Activated T-helper 2 cell treated with anti-CD3 and anti-CD28 coated beads, Interferon-gamma antibody, Interleukin-2, Interleukin-4, amounts not matched to agents 10 μg/mL and 5 μg/mL and 100 μg/mL, durations not matched to agents 14 hours and 24 hours and 36 hours (primary cell): ENCODE measurements around the gene CELF4. TPM values are rescaled to one million over a fixed set of nuclear protein-coding genes. Genes with fewer than 3 reads are reported as not detected.

Experiments
- DNase-seq: peaks from one replicate; pipeline ENCODE4 v3.0.0; 2021; ENCODE audit warnings: low spot score
- H3K27ac Mint-ChIP-seq: one replicate; pipeline ENCODE4 v1.8.0; 2021; ENCODE audit warnings: mixed read lengths
- H3K27me3 Mint-ChIP-seq: one replicate; pipeline ENCODE4 v1.8.0; 2021; ENCODE audit warnings: low read depth, mixed read lengths
- H3K36me3 Mint-ChIP-seq: one replicate; pipeline ENCODE4 v1.8.0; 2021; ENCODE audit warnings: low read depth, mixed read lengths
- H3K4me1 Mint-ChIP-seq: one replicate; pipeline ENCODE4 v1.8.0; 2021; ENCODE audit warnings: low read depth, mixed read lengths
- H3K4me3 Mint-ChIP-seq: one replicate; pipeline ENCODE4 v1.8.0; 2021; ENCODE audit warnings: low read depth, mild to moderate bottlenecking, moderate library complexity, mixed read lengths
- H3K9me3 Mint-ChIP-seq: one replicate; pipeline ENCODE4 v1.8.0; 2021; ENCODE audit warnings: mixed read lengths
- intact Hi-C: fragments of 100-400 bp; cut with micrococcal nuclease; formaldehyde crosslinking; loops from one replicate; pipeline ENCODE4 v1.15.1; 2023
- total RNA-seq: library from RNA; stranded (reverse); gene quantifications from 2 replicates; pipeline ENCODE4 v1.2.3, GENCODE V29; 2022

CELF4 gene
- total RNA-seq, 1 donor from 2014 or later, result not detected

DNA sequence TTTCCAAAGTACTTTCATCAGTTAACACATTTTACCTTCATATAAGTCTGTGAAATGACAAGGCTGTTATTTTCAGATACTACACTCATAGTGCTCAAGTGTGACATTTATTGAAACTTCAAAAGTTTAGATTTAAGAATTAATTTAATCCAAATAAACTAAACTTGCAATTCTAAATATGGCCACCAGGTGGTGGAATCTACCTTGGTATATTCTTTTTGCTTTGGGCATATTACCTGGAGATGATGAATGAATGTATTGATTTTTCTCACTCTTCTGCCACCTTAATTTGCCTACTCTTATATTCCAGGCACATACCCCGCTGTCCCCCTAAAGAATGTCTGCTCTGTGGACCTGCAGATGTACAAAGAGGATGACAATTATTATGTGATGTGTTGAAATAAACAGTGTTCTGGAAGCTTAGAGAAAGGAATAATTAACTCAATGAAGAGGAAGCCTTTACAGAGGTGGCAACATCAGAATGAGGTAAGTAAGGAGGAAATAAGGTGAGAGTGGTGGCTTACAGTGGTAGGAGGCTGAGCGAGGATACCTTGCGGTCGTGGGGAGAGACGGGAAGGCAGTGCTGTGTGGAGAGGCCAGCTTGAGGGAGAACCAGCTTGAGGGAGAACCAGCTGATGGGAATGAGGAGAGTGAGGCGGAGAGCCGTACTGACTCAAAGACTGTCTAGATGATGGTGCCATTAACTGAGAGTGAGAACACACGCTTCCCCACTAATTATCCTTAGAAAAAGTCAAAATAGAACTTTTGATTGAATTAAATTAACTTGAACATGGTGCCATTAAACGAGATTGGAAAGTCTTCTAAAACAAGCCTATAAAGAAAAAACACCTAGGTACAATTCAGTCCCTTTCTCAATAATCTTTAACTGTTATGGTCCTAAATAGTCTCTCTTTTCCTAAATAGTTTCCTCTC lies 179.5 kb downstream of the CELF4 start:
- no peak for DNase-seq
- no peaks in the 10 kb centered on the region for H3K9me3 Mint-ChIP-seq
- no peaks in the 10 kb centered on the region for H3K4me1 Mint-ChIP-seq
- no peak overlapping the region for H3K27ac Mint-ChIP-seq
- intact Hi-C loops, result loop anchor here (5.0 to 10.0 kb wide), 2 partner anchors 99 to 151 kb away; no protein-coding TSS in a partner anchor
- no peak overlapping the region for H3K4me3 Mint-ChIP-seq
- no peaks in the 10 kb centered on the region for H3K36me3 Mint-ChIP-seq
- peaks cover 2% of the 10 kb centered on the region for H3K27me3 Mint-ChIP-seq

DNA sequence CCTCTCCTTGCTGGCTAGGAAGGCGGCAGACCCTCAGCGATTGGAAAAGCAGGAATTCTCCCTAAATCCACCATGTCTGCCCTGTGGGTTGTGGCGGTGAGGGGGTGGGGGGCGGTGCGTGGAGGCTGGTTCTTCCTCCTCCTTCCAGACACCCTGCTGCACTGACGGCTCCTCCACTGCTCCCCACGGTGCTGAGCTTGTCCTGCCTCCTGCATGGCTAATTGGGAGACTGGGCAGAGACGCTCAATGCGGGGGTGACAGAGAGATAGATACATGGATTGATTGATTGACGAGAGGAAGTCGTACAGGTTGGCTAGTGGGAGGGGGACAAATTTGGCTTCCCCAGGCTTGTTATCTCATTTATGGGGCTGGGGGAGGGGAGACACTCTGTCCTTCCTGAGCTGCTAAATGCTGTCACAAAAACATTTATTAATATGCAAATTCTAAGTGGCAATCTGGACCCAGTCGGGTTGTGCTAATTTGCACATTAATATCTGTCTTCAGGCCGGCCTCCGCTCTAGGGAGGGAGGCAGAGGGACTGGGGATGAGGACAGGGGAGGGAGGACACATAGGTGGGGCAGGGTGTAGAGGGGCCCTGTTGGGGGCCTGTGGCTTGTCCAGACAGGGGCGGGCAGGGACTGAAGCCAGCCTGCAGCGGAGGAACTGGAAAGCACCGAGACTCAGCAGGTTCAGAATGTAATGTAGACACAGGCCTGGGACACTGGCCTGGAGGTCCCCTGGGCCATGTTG lies 181.6 kb downstream of the CELF4 start:
- no peak overlapping the region for H3K4me3 Mint-ChIP-seq
- H3K4me1 Mint-ChIP-seq, result no peaks in the 10 kb centered on the region
- no peak for DNase-seq
- H3K27ac Mint-ChIP-seq, result no peak overlapping the region
- intact Hi-C loops, result loop anchor here (10.0 kb wide), 1 partner anchor 101 kb away; no protein-coding TSS in a partner anchor
- H3K27me3 Mint-ChIP-seq, result peaks cover 2% of the 10 kb centered on the region
- H3K9me3 Mint-ChIP-seq, result no peaks in the 10 kb centered on the region
- no peaks in the 10 kb centered on the region for H3K36me3 Mint-ChIP-seq

DNA sequence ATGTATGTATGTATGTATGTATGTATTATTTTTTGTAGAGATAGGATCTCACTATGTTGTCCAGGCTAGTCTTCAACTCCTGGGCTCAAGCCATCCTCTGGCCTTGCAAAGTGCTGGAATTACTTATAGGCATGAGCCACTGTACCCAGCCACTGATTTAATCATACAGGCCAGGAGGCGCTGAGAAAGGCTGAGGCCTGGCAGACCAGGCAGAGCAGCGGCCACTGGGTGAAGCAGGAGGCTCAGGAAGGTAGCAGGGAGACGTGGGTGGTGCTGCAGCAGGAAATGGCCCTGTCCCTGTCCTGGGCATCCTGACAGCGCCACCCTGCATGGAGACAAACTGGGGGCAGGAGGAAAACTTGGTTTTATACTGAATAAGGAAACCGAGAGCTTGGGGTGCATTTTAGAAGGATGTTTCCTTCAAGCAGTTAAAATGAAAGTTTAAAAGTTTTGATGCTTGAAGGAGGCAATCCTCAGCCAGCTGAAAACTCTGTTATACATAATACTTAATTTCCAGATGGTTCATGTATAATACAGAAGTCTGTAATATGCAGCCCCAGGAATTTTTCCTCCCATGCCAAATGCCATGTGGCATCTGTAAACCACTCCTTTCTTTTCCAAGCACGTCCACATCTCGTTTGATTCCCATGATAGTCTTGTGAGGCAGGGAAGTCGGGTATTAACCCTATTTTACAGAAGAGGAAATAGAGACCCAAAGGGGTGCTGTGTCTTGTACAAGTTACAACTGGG lies 182.4 kb downstream of the CELF4 start:
- DNase-seq, result no peak
- Mint-ChIP-seq H3K4me3 (no peak overlapping the region), H3K4me1 (no peaks in the 10 kb centered on the region), H3K36me3 (no peaks in the 10 kb centered on the region), H3K27me3 (peaks cover 2% of the 10 kb centered on the region), H3K9me3 (no peaks in the 10 kb centered on the region), H3K27ac (no peak overlapping the region)
- intact Hi-C loops, result loop anchor here (10.0 kb wide), 1 partner anchor 102 kb away; no protein-coding TSS in a partner anchor

DNA sequence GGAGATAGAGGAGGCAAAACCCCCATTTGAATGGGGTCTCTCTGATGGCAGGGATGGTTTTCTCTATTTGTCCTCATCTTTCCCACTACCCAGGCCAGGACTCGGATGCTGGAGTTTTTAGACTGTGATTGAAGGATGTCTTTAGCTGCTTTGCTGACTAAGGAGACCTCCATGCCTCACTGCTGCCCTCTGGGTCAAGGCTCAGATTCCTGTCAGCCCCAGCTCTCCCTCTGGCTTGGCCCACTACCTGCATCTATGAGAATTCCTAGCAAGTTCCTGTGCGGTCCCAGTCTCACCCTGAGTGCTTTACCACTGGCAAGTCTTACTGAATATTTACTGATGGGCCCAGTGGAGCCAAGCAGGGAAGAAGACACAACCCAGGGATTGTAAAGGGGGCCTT lies 184.0 kb downstream of the CELF4 start:
- no peak overlapping the region for H3K4me3 Mint-ChIP-seq
- H3K9me3 Mint-ChIP-seq, result no peaks in the 10 kb centered on the region
- no peak overlapping the region for H3K27ac Mint-ChIP-seq
- no peaks in the 10 kb centered on the region for H3K36me3 Mint-ChIP-seq
- H3K4me1 Mint-ChIP-seq, result no peaks in the 10 kb centered on the region
- peaks cover 2% of the 10 kb centered on the region for H3K27me3 Mint-ChIP-seq
- DNase-seq, result no peak
- intact Hi-C loops, result loop anchor here (10.0 kb wide), 1 partner anchor 103 kb away; no protein-coding TSS in a partner anchor

DNA sequence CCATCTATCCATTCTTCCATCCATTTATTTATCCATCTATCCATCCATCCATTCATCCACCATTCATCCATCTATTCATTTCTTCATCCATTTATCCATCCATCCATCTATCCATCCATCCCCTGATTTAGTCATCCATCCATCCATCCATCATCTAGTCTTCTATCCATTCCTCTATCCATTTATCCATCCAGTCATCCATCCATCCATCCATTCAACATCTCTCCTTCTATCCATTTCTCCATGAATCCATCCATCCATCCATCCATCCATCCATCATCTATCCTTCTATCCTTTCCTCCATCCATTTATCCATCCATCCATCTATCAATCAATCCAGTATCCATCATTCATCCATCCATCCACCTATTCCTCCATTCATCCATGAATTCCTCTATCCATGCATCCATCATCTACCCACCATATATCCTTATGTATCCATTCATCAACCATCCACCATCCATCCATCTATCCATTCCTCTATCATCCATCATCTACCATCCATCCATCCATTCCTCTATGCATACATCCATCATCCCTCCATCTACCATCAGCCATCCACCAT lies 185.0 kb downstream of the CELF4 start:
- Mint-ChIP-seq H3K4me3 (no peak overlapping the region), H3K9me3 (no peaks in the 10 kb centered on the region), H3K27me3 (peaks cover 2% of the 10 kb centered on the region), H3K27ac (no peak overlapping the region), H3K36me3 (no peaks in the 10 kb centered on the region), H3K4me1 (no peaks in the 10 kb centered on the region)
- intact Hi-C loops, result loop anchor here (10.0 kb wide), 1 partner anchor 104 kb away; no protein-coding TSS in a partner anchor
- DNase-seq, result no peak

DNA sequence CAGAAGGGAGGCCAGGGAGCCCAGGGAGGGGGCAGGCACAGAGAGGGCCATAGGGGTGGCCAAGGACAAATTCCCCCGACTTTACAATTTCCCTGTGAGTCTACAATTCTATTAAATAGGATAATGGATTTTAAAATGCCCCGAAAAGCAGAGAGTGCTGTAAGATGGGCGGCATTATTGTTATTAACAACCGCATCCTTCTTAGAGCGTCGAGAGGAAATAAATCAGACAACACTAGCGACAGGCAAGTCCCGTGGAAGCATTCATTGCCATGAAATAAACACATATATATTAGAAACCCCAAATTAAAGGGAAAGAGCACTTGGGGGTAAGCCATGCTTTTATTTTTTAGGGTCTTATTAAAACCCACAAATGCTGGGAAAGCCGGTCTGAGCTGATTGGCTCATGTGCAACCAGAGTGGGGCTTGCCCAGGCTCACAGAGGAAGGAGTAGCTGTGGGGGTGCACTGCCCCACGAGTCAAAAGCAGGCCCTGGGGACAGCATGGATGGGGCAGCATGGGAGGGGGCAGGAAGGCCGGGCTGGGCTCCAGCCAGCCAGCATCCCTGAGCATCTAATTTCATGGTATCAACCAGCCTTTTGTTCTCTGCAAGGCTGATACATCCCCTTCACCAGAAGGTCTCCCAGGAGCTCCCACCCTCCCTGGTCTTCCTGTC lies 187.1 kb downstream of the CELF4 start:
- no peaks in the 10 kb centered on the region for H3K27me3 Mint-ChIP-seq
- H3K27ac Mint-ChIP-seq, result no peak overlapping the region
- H3K36me3 Mint-ChIP-seq, result no peaks in the 10 kb centered on the region
- DNase-seq, result no peak
- intact Hi-C loops, result no loop called here
- no peaks in the 10 kb centered on the region for H3K4me1 Mint-ChIP-seq
- H3K4me3 Mint-ChIP-seq, result no peak overlapping the region
- H3K9me3 Mint-ChIP-seq, result no peaks in the 10 kb centered on the region

DNA sequence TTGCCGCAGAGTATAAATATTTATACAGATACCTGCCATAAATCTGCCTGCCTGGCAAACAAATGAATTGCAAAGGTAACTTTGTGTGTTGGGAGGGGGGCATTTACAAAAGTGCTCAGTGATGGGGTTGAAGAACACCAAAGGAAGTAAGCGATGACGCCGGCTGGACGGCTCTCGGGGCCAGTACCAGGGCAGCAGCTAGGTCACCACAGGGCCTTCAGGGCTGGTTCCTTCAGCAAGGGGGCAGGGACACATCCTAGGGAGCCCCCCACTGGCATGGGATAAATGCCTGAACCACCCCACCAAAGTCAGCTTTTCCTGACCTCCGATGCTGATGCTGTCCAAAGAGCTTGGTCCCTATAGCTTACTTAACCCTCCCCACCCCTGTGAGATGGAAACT lies 190.4 kb downstream of the CELF4 start:
- H3K4me1 Mint-ChIP-seq, result no peaks in the 10 kb centered on the region
- no peak for DNase-seq
- no peaks in the 10 kb centered on the region for H3K27me3 Mint-ChIP-seq
- intact Hi-C loops, result no loop called here
- no peaks in the 10 kb centered on the region for H3K9me3 Mint-ChIP-seq
- no peak overlapping the region for H3K4me3 Mint-ChIP-seq
- no peaks in the 10 kb centered on the region for H3K36me3 Mint-ChIP-seq
- no peak overlapping the region for H3K27ac Mint-ChIP-seq

DNA sequence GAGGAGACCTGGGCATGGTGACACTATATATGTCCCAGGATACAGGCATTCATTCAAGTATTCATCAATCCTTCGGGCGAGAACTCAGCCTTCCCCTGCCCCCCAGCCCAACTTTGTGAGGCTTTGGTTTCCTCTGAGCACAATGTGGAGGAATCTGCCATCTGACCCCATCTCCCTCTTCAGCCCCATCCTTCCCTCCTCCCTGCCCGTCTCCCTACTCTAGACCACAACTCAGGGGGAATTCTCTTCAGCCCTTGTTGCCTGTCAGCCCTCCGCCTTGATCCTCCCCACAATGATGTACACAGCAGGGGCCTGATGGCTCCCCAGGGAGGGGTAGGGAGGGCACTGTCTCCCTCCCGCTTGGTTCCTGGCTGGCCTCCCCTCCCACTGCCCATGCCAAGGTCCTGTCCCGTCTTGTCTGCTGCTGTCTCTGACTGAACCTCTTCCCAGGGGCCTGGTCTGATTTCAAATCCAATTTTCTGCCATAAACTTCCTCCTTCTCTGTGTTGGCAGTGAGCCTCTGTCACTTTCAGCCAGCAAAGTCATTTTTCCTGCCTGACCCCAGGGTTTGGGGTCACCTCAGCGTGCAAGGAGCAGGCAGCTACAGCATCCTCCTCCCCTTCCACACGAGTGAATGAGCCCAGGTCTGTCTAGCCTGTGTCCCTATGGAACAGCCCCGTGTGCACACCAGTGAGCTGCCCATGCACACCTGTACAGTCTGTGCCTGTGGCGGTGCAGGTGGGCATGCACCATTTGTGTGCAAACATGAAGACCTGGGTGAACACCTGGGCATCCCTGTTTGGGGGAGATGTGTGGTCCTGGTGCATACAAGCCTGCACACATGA lies 197.3 kb downstream of the CELF4 start:
- intact Hi-C loops, result no loop called here
- H3K4me1 Mint-ChIP-seq, result no peaks in the 10 kb centered on the region
- H3K9me3 Mint-ChIP-seq, result no peaks in the 10 kb centered on the region
- no peak overlapping the region for H3K4me3 Mint-ChIP-seq
- H3K27ac Mint-ChIP-seq, result no peak overlapping the region
- no peak for DNase-seq
- peaks cover 3% of the 10 kb centered on the region for H3K27me3 Mint-ChIP-seq
- H3K36me3 Mint-ChIP-seq, result no peaks in the 10 kb centered on the region

DNA sequence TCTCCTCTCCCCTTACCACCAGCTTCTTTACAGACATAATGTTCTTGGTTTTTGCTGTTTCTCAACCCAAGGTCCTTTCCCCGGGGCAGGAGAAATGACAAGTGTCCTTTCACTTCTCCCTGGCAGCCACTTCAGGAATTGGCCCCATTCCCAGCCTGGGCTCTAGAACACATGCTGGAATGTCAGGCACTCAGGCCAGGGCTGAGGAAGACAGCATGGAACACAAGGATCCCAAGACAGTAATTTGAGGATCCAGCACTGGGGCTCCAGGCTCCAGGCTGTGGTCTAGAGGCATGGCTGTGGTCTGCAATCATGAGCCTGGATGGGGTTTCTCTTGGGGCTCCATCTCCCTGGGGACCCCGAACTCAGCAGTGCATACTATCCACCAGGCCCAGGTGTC lies 201.4 kb downstream of the CELF4 start:
- Mint-ChIP-seq H3K4me1 (no peaks in the 10 kb centered on the region), H3K27ac (no peak overlapping the region), H3K36me3 (no peaks in the 10 kb centered on the region), H3K27me3 (peaks cover 10% of the 10 kb centered on the region), H3K9me3 (no peaks in the 10 kb centered on the region), H3K4me3 (no peak overlapping the region)
- intact Hi-C loops, result no loop called here
- DNase-seq, result no peak

DNA sequence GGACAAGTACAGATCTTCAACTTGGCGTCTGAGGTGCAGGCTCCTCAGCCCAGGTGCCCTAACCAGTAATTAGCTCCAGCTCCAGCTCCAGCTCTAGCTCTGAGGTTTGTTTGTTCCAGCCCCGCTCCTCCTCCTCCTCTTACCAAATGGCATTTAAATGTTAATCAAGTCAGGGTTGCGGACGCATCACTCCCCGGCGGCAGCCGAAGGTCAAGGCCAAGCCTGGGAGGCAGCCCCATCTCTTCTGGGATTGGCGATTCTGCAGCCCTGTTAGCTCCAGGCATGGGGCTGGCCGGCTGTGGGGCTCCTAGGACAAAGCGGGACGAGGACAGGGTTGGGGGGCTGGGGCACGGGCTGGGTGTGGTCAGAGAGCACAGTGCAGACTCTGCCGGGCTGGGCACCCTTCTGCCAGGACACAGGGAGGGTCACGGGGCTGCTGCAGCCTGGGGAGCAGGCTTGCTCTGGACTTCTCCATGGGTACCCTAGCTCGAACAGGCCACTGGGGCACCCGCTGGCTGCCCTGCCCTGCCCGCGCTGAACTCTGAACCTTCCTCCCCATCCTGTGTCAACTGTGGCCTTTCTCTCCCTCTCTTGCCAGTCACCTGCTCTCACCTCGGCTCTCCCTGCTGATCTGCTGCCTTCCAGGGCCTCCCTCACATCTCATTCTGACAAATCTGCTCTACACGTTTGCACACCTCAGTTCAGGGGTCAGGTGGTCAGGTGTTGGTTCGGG lies 203.3 kb downstream of the CELF4 start:
- Mint-ChIP-seq H3K9me3 (no peaks in the 10 kb centered on the region), H3K36me3 (no peaks in the 10 kb centered on the region), H3K27ac (no peak overlapping the region), H3K27me3 (peaks cover 10% of the 10 kb centered on the region), H3K4me1 (no peaks in the 10 kb centered on the region), H3K4me3 (no peak overlapping the region)
- no peak for DNase-seq
- intact Hi-C loops, result no loop called here
